ENCODE data around the gene CPNE7.

CPNE7 gene

GRCh38 chr16:89562939-89563338 lies 12.6 kb upstream of the CPNE7 start:
- Histone ChIP-seq H3K27ac (ENCODE audit: low read length) (peak overlapping the region; percentile 57; the same call in 1 of the 2 replicates), H3K36me3 (replicated peaks; ENCODE audit: low read depth, low read length) (peaks cover 40% of the 10 kb centered on the region), H3K4me2 (ENCODE audit: low read length) (peak overlapping the region; percentile 99), H4K20me1 (ENCODE audit: insufficient read depth, low read length) (peaks cover 54% of the 10 kb centered on the region), H3K4me1 (ENCODE audit: low read length) (peaks cover 42% of the 10 kb centered on the region), H2AFZ (ENCODE audit: low read depth, low read length) (no peak overlapping the region), H3K79me2 (ENCODE audit: low read length) (peaks cover 36% of the 10 kb centered on the region), H3K27me3 (ENCODE audit: low read depth, low read length) (no peaks in the 10 kb centered on the region), H3K9me3 (ENCODE audit: insufficient read depth, low read length) (no peaks in the 10 kb centered on the region), H3K9ac (ENCODE audit: low read length) (0 out of 2 replicates have a peak overlapping the region, but pooled peaks have one; percentile 98), H3K4me3 (ENCODE audit: low read length) (0 out of 2 replicates have a peak overlapping the region, but pooled peaks have one; percentile 89)
- TF ChIP-seq CTCF (IDR thresholded peaks at IDR 0.05; ENCODE audit: low read depth, low read length) (no peak), EZH2phosphoT487 (IDR thresholded peaks at IDR 0.05; ENCODE audit: low read depth) (no peak)

- H3K9ac ChIP-seq (ENCODE audit: low read length): no peak overlapping the region
These were observed 11.7 kb upstream of the CPNE7 start for GRCh38 chr16:89563639-89564392.

GRCh38 chr16:89564476-89565255 lies 10.9 kb upstream of the CPNE7 start:
- no peaks in the 10 kb centered on the region for H3K27me3 ChIP-seq (ENCODE audit: low read depth, low read length)
- peak overlapping the region; percentile 99 for H3K4me2 ChIP-seq (ENCODE audit: low read length)
- TF ChIP-seq EZH2phosphoT487 (IDR thresholded peaks at IDR 0.05; ENCODE audit: low read depth) (no peak), CTCF (IDR thresholded peaks at IDR 0.05; ENCODE audit: low read depth, low read length) (no peak)
- peaks cover 54% of the 10 kb centered on the region for H4K20me1 ChIP-seq (ENCODE audit: insufficient read depth, low read length)
- peaks cover 40% of the 10 kb centered on the region for H3K36me3 ChIP-seq (replicated peaks; ENCODE audit: low read depth, low read length)
- H3K9me3 ChIP-seq (ENCODE audit: insufficient read depth, low read length): no peaks in the 10 kb centered on the region
- H2AFZ ChIP-seq (ENCODE audit: low read depth, low read length): no peak overlapping the region
- peaks cover 42% of the 10 kb centered on the region for H3K4me1 ChIP-seq (ENCODE audit: low read length)
- peak overlapping the region; percentile 6; the same call in 1 of the 2 replicates for H3K27ac ChIP-seq (ENCODE audit: low read length)
- H3K79me2 ChIP-seq (ENCODE audit: low read length): peaks cover 36% of the 10 kb centered on the region
- H3K4me3 ChIP-seq (ENCODE audit: low read length): no peak overlapping the region; the same call in 1 of the 2 replicates
- H3K9ac ChIP-seq (ENCODE audit: low read length): no peak overlapping the region

More at GRCh38 chr16:89563639-89564392, 11.7 kb upstream of the CPNE7 start:
- Histone ChIP-seq H3K4me3 (ENCODE audit: low read length) (peak overlapping the region; percentile 89), H4K20me1 (ENCODE audit: insufficient read depth, low read length) (peaks cover 54% of the 10 kb centered on the region), H3K4me2 (ENCODE audit: low read length) (peak overlapping the region; percentile 99), H3K27ac (ENCODE audit: low read length) (peak overlapping the region; percentile 6; the same call in 1 of the 2 replicates), H3K36me3 (replicated peaks; ENCODE audit: low read depth, low read length) (peaks cover 40% of the 10 kb centered on the region), H3K27me3 (ENCODE audit: low read depth, low read length) (no peaks in the 10 kb centered on the region), H3K79me2 (ENCODE audit: low read length) (peaks cover 36% of the 10 kb centered on the region), H2AFZ (ENCODE audit: low read depth, low read length) (no peak overlapping the region), H3K4me1 (ENCODE audit: low read length) (peaks cover 42% of the 10 kb centered on the region), H3K9me3 (ENCODE audit: insufficient read depth, low read length) (no peaks in the 10 kb centered on the region)
- TF ChIP-seq CTCF (IDR thresholded peaks at IDR 0.05; ENCODE audit: low read depth, low read length) (no peak), EZH2phosphoT487 (IDR thresholded peaks at IDR 0.05; ENCODE audit: low read depth) (no peak)

GRCh38 chr16:89565256-89565505 lies 10.4 kb upstream of the CPNE7 start:
- Histone ChIP-seq H2AFZ (ENCODE audit: low read depth, low read length) (no peak overlapping the region), H3K27ac (ENCODE audit: low read length) (peak overlapping the region; percentile 40), H4K20me1 (ENCODE audit: insufficient read depth, low read length) (peaks cover 54% of the 10 kb centered on the region), H3K9ac (ENCODE audit: low read length) (no peak overlapping the region), H3K27me3 (ENCODE audit: low read depth, low read length) (no peaks in the 10 kb centered on the region), H3K9me3 (ENCODE audit: insufficient read depth, low read length) (no peaks in the 10 kb centered on the region), H3K36me3 (replicated peaks; ENCODE audit: low read depth, low read length) (peaks cover 40% of the 10 kb centered on the region), H3K4me3 (ENCODE audit: low read length) (no peak overlapping the region), H3K79me2 (ENCODE audit: low read length) (peaks cover 36% of the 10 kb centered on the region), H3K4me1 (ENCODE audit: low read length) (peaks cover 42% of the 10 kb centered on the region), H3K4me2 (ENCODE audit: low read length) (peak overlapping the region; percentile 99)
- TF ChIP-seq EZH2phosphoT487 (IDR thresholded peaks at IDR 0.05; ENCODE audit: low read depth) (no peak), CTCF (IDR thresholded peaks at IDR 0.05; ENCODE audit: low read depth, low read length) (no peak)
